GM10248 (cell line): ENCODE results near the gene EPHB3.

Source experiments
- CTCF ChIA-PET: fragments of 300-600 bp; sonication (Branson Sonifier 250); formaldehyde crosslinking; extraction: SDS; loops from one replicate; lab custom pipeline; 2021; ENCODE audit warnings: antibody characterized with exemption; lab: Yijun Ruan, JAX
- POLR2A ChIA-PET: fragments of 350-650 bp; sonication (Branson Sonifier 250); formaldehyde crosslinking; extraction: SDS; loops from one replicate; lab custom pipeline; 2020; ENCODE audit warnings: antibody characterized with exemption; lab: Yijun Ruan, JAX
- DNase-seq: peaks from one replicate; pipeline ENCODE4 v3.0.0; 2012; ENCODE audit errors: extremely low spot score
- CTCF ChIP-seq: IDR thresholded peaks from 2 replicates; pipeline ENCODE4 v1.5.1; 2012; ENCODE audit warnings: mild to moderate bottlenecking, low read depth; ENCODE audit errors: extremely low read depth, missing control alignments, control extremely low read depth

Gene EPHB3

DNA sequence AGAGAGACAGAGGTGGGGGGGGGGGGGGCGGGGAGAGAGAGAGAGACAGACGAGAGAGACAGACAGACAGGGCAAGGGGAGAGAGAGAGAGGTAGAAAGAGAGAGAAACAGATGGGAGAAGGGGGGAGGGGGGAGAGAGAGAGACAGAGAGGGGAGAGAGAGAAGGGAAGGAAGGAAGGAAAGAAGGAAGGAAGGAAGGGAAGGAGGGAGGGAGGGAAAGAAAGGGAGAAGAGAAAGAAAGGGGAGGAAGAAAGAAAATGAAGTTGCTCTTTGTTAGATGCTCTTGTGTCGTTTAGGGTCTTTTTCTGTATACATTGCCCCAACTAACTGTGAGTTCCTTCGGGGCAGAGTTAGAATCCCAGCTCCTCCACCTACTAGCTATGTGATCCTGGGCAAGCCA lies 19.0 kb upstream of the EPHB3 start:
- ChIA-PET POLR2A (no interaction called here), CTCF (interaction anchor here (1.0 to 9.0 kb wide), 8 partner anchors 9 to 189 kb away, joined by 3 to 90 read pairs (median 11); partner anchors contain the start of gene EPHB3)
- no peak for TF ChIP-seq CTCF
- no peak for DNase-seq

DNA sequence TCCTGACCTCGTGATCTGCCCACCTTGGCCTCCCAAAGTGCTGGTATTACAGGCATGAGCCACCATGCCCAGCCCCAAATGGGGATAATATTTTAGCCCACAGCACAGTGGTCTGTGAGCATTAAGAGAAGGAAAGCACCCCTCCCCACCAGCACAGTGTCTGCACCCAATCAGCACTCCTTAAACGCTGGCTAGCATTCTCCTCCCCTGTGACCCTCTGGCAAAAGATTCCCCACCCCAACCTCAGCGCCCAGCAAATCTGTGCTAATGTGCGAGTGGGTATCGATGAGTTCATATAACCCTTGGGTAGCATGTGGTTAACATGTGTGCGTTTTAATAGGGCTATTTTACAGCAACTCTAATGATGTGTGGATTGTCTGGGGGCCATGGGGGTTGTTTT lies 18.3 kb upstream of the EPHB3 start:
- CTCF ChIA-PET = interaction anchor here (0.7 to 9.0 kb wide), 6 partner anchors 10 to 192 kb away, joined by 3 to 90 read pairs (median 5); no protein-coding TSS in a partner anchor
- POLR2A ChIA-PET = no interaction called here

DNA sequence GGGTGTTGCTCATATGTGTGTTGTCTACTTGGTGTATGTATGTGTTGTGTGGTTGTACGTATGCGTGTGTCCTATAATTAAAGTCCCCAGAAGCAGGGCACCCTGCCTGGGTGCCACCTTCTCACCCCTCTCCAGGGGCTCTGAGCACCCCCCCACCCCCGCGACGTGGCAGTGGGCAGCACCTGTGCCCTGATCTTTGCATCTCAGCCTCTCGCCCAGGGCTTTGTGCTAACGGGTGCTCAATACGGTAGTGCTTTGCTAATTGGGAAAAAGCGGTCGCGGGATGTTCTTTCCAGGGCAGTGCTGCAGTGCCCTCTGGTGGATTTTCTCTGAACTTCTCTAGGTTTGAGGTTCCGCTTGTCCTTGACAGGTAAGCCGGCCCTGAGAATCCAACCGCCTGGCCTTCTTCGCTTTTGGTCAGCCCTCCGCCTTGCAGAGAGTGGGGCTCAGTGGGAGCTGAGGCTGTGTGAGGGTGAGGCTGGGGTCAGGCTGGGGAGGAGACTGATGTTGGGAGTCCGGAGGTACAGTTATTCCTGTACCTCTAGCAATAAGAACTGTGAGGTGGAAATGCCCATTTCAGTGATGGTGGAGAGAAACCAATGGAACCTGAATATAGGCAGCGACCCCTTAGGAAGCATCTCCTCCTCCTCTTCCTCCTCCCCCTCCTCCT lies 17.6 kb upstream of the EPHB3 start:
- peak; percentile 72 for TF ChIP-seq CTCF
- CTCF ChIA-PET = interaction anchor here (0.7 to 9.0 kb wide), 5 partner anchors 17 to 190 kb away, joined by 3 to 90 read pairs (median 7); partner anchors contain the start of gene EPHB3
- POLR2A ChIA-PET = no interaction called here
- DNase-seq = peak; percentile 83

More for the DNA sequence above, 18.3 kb upstream of the EPHB3 start:
- TF ChIP-seq CTCF = no peak
- no peak for DNase-seq

GRCh38 chr3:184544513-184544861 lies 17.1 kb upstream of the EPHB3 start:
- TF ChIP-seq CTCF = no peak
- CTCF ChIA-PET = interaction anchor here (0.7 to 9.0 kb wide), 4 partner anchors 17 to 171 kb away, joined by 3 to 90 read pairs (median 12); partner anchors contain the start of gene EPHB3
- DNase-seq = no peak
- POLR2A ChIA-PET = no interaction called here

DNA sequence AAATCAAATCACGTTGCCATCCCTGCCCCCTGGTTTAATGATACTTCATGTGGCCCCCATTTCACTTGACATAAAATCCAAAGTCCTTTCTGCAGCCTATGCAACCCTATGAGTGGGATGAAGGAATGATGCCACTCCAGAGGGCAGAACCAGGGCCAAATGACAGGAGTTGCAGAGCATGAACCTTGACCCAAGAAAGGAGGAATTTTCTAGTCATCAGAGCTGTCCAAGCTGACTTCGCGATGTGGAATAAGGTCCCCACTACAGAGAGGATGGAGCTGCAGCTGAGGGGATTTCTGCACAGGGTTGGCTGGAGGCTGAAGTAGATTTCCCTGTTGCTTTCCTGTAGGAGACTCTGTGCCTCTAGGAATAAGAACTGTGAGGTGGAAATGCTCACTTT lies 15.8 kb upstream of the EPHB3 start:
- ChIA-PET POLR2A (no interaction called here), CTCF (interaction anchor here (0.7 to 3.0 kb wide), 9 partner anchors 9 to 241 kb away, joined by 3 to 20 read pairs (median 5); partner anchors contain the start of gene EPHB3)
- no peak for DNase-seq
- TF ChIP-seq CTCF = no peak

- POLR2A ChIA-PET = no interaction called here
- no peak for TF ChIP-seq CTCF
- CTCF ChIA-PET = interaction anchor here (0.7 to 3.0 kb wide), 10 partner anchors 10 to 240 kb away, joined by 3 to 20 read pairs (median 4); partner anchors contain the start of gene EPHB3
- peak; percentile 54 for DNase-seq
These were observed 15.3 kb upstream of the EPHB3 start for GRCh38 chr3:184546252-184546651.
